Erythroblast (primary cell): ENCODE data around the gene NKD1.

Source experiments
- DNase-seq, 2 experiments: peaks; one replicate each; lab custom pipeline; 2025; lab: John Stamatoyannopoulos, UW
- GATA1 ChIP-seq: IDR thresholded peaks from 2 replicates; pipeline ENCODE4 v1.6.1; 2011; ENCODE audit warnings: low read depth, mild to moderate bottlenecking, control low read depth, low read length, moderate library complexity
- POLR2A ChIP-seq: IDR thresholded peaks from 2 replicates; pipeline ENCODE4 v1.6.1; 2011; ENCODE audit warnings: mild to moderate bottlenecking, low read length

The NKD1 gene

DNA sequence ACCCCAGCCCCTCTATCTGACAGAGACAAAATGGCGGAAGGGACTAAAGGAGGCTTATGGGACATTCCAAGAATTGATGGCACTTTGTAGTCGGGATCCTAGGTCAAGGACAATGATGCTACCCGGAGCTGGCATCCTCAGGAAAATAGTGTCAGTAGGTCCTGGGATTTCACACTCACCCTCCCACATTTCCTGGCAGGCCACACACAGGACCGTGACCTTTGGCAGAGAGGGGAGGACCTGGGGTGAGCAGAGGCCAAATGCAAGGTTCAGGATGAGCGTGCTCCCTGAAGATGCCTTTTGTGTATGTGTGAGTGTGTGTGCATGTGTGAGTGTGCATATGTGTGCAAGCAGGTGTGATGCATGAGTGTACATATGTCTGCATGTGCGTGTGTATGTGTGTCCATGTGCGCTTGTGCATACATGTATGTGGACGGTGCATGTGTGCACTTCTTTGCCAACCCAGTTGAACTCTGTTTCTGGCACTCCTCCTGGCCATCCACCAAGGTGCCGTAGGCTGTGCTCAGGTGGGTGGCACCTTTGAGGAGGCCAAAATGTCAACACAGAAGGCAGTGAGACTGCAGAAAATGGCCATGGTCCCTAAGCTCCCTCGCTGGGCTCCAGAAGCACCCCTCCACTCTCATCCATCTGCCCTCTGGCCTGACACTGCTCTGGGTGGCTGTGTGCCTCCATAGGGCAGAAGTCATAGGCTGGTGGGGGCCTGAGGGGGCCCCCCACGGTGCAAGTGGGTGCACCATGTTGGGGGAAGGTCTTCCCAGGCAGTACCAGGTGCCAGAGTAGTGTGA, 72.7 kb downstream of the NKD1 start:
- TF ChIP-seq GATA1: no peak
- TF ChIP-seq POLR2A: no peak
- no peak for DNase-seq

DNA sequence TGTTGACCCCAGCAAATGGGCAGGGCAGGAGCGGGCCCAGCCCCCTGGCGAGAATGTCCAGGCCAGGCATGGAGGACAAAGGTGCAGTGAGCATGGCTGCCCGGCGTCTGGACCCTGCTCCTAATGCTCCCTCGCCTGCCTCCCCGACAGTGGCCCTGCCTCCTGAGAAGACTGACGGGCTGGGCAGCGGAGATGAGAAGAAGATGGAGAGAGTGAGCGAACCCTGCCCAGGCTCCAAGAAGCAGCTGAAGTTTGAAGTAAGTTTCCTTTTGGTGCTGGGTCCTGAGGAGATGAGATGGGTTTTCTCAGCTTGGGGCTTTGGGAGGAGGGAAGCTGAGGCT, 73.2 kb downstream of the NKD1 start:
- no peak for DNase-seq
- TF ChIP-seq POLR2A (no peak), GATA1 (no peak)

DNA sequence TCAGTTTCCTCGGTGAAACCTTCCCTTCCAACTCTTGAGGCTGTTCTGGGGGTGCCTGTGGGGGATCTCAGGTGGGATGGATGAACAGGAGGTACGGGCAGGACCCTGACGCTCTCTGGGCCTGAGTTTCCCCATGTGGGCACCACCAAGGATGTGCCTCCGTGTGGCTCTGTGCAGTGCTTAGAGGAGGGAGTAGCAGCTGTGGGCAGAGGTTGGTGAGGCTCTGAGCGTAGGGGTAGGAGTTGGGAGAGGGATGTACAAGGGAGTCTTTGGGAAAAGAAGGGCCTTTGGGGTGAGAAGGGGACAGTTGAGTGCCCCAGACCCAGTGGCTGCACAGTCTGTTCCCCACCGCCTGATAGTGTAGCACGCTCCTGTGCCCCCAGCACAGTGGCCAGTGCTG, 73.8 kb downstream of the NKD1 start:
- no peak for TF ChIP-seq GATA1
- no peak for TF ChIP-seq POLR2A
- no peak for DNase-seq

DNA sequence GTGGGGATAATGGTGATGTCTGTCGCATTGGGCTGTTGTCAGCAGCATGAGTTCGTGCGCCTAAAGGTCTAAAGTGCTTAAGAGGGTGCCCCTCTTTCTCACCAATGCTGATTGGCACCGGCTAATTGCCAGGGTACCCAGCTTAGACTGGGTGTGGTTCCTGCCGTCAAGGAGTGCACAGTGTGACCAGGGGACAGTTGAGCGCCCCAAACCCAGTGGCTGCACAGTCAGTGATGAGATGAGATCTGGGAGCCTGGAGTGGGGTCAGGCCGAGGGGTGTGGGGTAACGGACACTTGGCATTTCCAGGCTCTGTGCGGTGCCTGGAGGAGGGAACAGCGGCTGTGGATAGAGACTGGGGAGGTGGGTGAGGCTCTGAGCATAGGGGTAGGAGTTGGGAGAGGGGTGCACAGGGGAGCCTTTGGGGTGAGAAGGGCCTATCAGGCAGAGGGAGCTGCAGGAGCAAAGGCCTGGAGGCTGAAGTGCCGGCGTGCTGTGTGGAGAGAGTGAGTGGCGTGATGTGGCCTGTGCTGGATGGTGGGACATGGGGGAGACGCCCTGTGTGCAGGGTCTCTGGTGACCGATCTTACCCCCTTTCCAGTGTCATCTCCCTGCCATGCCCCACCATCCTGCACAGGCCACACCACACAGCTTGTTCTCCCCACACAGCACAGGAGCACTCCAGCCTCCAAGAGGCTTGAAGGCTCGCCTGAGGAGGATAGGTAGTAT, 74.6 kb downstream of the NKD1 start:
- no peak for DNase-seq
- no peak for TF ChIP-seq POLR2A
- TF ChIP-seq GATA1: no peak

GRCh38 chr16:50624449-50624970, 76.3 kb downstream of the NKD1 start:
- no peak for DNase-seq
- TF ChIP-seq POLR2A (no peak), GATA1 (no peak)

DNA sequence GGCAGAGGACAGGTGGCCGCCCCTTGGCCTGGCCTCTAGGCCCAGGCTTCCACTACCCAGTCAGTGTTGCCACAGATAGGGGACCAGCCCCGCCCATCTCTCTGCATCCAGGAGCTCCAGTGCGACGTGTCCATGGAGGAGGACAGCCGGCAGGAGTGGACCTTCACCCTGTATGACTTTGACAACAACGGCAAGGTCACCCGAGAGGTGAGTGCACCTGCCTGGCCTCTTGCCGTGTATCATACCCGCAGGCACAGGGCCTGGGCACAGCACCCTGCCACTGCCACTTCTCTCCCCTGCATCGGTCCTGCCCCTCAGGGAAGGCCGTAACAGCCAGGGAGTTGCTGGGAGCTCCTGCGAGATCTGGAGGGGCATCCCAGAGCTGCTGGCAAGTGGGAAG, 77.2 kb downstream of the NKD1 start:
- DNase-seq: no peak

GRCh38 chr16:50626868-50627267, 78.7 kb downstream of the NKD1 start:
- TF ChIP-seq GATA1 (no peak), POLR2A (no peak)
- DNase-seq: no peak

More for the DNA sequence above, 77.2 kb downstream of the NKD1 start:
- no peak for TF ChIP-seq GATA1
- TF ChIP-seq POLR2A: no peak

DNA sequence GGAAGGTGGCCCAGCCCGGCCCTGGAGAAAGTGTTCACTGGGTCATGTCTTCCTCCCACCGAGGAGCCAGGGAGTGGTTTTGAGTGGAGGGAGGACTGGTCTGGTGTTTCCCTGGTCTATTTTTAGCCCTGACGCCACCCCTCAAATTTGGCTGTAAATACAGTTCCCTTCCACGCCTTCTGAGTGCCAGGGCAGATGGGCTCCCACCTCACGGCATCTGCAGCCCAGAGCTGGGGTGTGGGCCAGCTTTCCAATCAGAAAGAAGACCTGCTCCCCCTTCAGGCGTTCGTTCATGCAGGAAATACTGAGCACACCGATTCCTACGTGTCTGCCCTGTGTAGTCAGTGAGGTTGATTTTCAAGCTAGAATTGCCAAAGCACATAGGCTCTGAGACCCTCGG, 79.2 kb downstream of the NKD1 start:
- DNase-seq: peak in 1 of 2 experiments; percentile 5
- no peak for TF ChIP-seq POLR2A
- no peak for TF ChIP-seq GATA1

GRCh38 chr16:50628156-50628802, 80.1 kb downstream of the NKD1 start:
- TF ChIP-seq POLR2A: no peak
- no peak for DNase-seq

DNA sequence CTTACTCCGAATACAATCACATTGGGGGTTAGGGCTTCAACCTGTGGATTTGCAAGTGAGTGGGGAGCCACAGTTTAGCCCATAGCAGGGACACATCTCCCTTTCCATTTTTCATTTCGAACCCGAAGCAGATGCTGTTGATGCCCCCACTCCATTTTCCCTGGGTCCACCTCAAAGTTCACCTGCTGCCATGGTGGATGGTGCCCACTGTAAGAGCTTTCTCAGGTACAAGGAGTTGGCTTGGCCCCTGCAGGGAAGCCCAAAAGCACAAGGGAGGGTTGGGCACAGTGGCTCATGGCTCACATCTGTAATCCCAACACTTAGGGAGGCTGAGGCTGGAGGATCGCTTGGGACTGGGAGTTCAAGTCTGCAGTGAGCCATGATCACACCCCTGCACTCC, 81.1 kb downstream of the NKD1 start:
- no peak for TF ChIP-seq GATA1
- TF ChIP-seq POLR2A: no peak
- DNase-seq: no peak

GRCh38 chr16:50630394-50631020, 82.3 kb downstream of the NKD1 start:
- no peak for DNase-seq
- TF ChIP-seq POLR2A: no peak
- TF ChIP-seq GATA1: no peak

DNA sequence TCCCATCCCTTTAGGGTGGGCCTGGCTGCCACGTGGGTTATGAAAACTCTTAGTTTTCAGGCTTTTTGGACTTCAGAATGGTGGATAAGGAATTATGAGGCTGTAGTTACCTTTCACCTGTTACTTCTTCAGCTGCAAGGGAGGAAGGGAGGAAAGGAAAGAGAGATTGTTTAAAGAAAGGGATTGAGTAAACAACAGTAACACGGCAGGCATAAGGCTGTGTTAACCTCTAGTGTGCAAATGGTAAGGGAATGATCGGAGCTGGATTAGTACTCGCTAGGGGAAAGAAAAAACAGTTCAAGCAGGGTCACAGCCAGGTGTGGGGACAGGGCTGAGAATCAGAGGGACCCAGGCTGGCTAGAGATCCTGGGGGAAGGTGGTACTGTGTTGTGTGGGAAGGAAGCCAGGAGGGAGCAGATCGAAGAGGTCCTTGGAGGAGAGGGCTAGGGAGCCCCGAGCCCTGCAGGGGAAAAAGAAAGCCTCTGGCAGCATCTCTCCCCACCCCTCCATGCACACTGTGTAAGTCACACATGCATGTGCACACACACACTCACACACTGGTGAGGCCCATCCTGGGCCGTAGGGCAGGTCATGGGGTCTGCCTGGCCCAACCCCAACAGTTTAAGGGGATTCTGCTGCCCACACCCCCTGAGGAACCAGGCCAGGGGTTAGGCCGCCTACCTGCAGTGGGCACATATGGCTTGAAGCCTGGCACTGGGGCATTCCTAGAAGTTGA, 83.2 kb downstream of the NKD1 start:
- DNase-seq: no peak
- TF ChIP-seq POLR2A (no peak), GATA1 (no peak)
